BLaER1 (cell line): ENCODE data around the gene BPIFB6.

Experiments
- H3K27ac ChIP-seq: shearing (Covaris generic); formaldehyde crosslinking; 2 replicates; pipeline ENCODE4 v1.8.1; 2022
- H3K27me3 ChIP-seq: shearing (Covaris generic); formaldehyde crosslinking; 2 replicates; pipeline ENCODE4 v1.8.1; 2022
- H3K36me3 ChIP-seq: shearing (Covaris generic); formaldehyde crosslinking; 2 replicates; pipeline ENCODE4 v1.8.1; 2022
- H3K4me1 ChIP-seq: shearing (Covaris generic); formaldehyde crosslinking; 2 replicates; pipeline ENCODE4 v1.8.1; 2022
- H3K4me2 ChIP-seq: shearing (Covaris generic); formaldehyde crosslinking; 2 replicates; pipeline ENCODE4 v1.8.1; 2022
- H3K4me3 ChIP-seq: shearing (Covaris generic); formaldehyde crosslinking; 2 replicates; pipeline ENCODE4 v1.8.1; 2022
- H3K9ac ChIP-seq: shearing (Covaris generic); formaldehyde crosslinking; 2 replicates; pipeline ENCODE4 v1.8.1; 2022
- H3K9me3 ChIP-seq: shearing (Covaris generic); formaldehyde crosslinking; 2 replicates; pipeline ENCODE4 v1.8.1; 2022
- H4K20me1 ChIP-seq: shearing (Covaris generic); formaldehyde crosslinking; 2 replicates; pipeline ENCODE4 v1.8.1; 2022
- Cebpa-rat ChIP-seq: shearing (Covaris generic); IDR thresholded peaks from 2 replicates; pipeline ENCODE4 v1.8.1; 2022

Gene BPIFB6

GRCh38 chr20:32988008-32988407 lies 43.4 kb upstream of the BPIFB6 start:
- Histone ChIP-seq H3K27me3 (no peaks in the 10 kb centered on the region), H3K4me2 (peak overlapping the region; percentile 45), H3K9ac (0 out of 2 replicates have a peak overlapping the region, but pooled peaks have one; percentile 16), H3K36me3 (no peaks in the 10 kb centered on the region), H4K20me1 (no peaks in the 10 kb centered on the region), H3K4me1 (peaks cover 78% of the 10 kb centered on the region), H3K27ac (peak overlapping the region; percentile 73), H3K9me3 (no peaks in the 10 kb centered on the region), H3K4me3 (no peak overlapping the region)
- no peak for TF ChIP-seq Cebpa-rat

- Histone ChIP-seq H3K9me3 (peaks cover 4% of the 10 kb centered on the region), H3K36me3 (no peaks in the 10 kb centered on the region), H3K4me1 (peaks cover 74% of the 10 kb centered on the region), H3K27me3 (no peaks in the 10 kb centered on the region), H3K4me3 (no peak overlapping the region), H4K20me1 (no peaks in the 10 kb centered on the region), H3K4me2 (peak overlapping the region; percentile 83), H3K9ac (no peak overlapping the region), H3K27ac (peak overlapping the region; percentile 90)
- TF ChIP-seq Cebpa-rat = no peak
Measured at GRCh38 chr20:32989507-32990283, 41.8 kb upstream of the BPIFB6 start.

GRCh38 chr20:32990426-32990825 lies 41.0 kb upstream of the BPIFB6 start:
- Histone ChIP-seq H3K4me1 (peaks cover 74% of the 10 kb centered on the region), H3K4me3 (no peak overlapping the region), H3K9ac (peak overlapping the region; percentile 59; the same call in 1 of the 2 replicates), H3K36me3 (no peaks in the 10 kb centered on the region), H3K27me3 (no peaks in the 10 kb centered on the region), H3K9me3 (peaks cover 11% of the 10 kb centered on the region), H4K20me1 (no peaks in the 10 kb centered on the region), H3K27ac (peak overlapping the region; percentile 90), H3K4me2 (peak overlapping the region; percentile 83)
- TF ChIP-seq Cebpa-rat = no peak

- no peak for TF ChIP-seq Cebpa-rat
- Histone ChIP-seq H3K4me2 (peak overlapping the region; percentile 83), H3K4me1 (peaks cover 71% of the 10 kb centered on the region), H3K9ac (peak overlapping the region; percentile 59; the same call in 1 of the 2 replicates), H4K20me1 (no peaks in the 10 kb centered on the region), H3K9me3 (peaks cover 20% of the 10 kb centered on the region), H3K27me3 (no peaks in the 10 kb centered on the region), H3K36me3 (no peaks in the 10 kb centered on the region), H3K27ac (peak overlapping the region; percentile 90), H3K4me3 (peak overlapping the region; percentile 33)
Measured at GRCh38 chr20:32991383-32991782, 40.1 kb upstream of the BPIFB6 start.

- TF ChIP-seq Cebpa-rat = no peak
- no peaks in the 10 kb centered on the region for H3K27me3 ChIP-seq
- peak overlapping the region; percentile 90 for H3K27ac ChIP-seq
- no peaks in the 10 kb centered on the region for H3K36me3 ChIP-seq
- peak overlapping the region; percentile 33 for H3K4me3 ChIP-seq
- H3K9ac ChIP-seq = peak overlapping the region; percentile 59; the same call in 1 of the 2 replicates
- H3K9me3 ChIP-seq = peaks cover 20% of the 10 kb centered on the region
- H3K4me1 ChIP-seq = peaks cover 64% of the 10 kb centered on the region
- no peaks in the 10 kb centered on the region for H4K20me1 ChIP-seq
- peak overlapping the region; percentile 83 for H3K4me2 ChIP-seq
Measured at GRCh38 chr20:32991792-32992641, 39.4 kb upstream of the BPIFB6 start.

GRCh38 chr20:32993496-32994050 lies 37.9 kb upstream of the BPIFB6 start:
- Histone ChIP-seq H3K4me3 (no peak overlapping the region), H3K4me2 (peak overlapping the region; percentile 83), H3K36me3 (no peaks in the 10 kb centered on the region), H3K9ac (no peak overlapping the region; the same call in 1 of the 2 replicates), H3K27me3 (no peaks in the 10 kb centered on the region), H4K20me1 (no peaks in the 10 kb centered on the region), H3K9me3 (peaks cover 20% of the 10 kb centered on the region), H3K27ac (peak overlapping the region; percentile 90), H3K4me1 (peaks cover 50% of the 10 kb centered on the region)
- TF ChIP-seq Cebpa-rat = no peak

- no peak overlapping the region for H3K4me2 ChIP-seq
- peaks cover 39% of the 10 kb centered on the region for H3K4me1 ChIP-seq
- H3K9me3 ChIP-seq = peaks cover 20% of the 10 kb centered on the region
- H3K36me3 ChIP-seq = no peaks in the 10 kb centered on the region
- H3K27ac ChIP-seq = no peak overlapping the region
- H4K20me1 ChIP-seq = no peaks in the 10 kb centered on the region
- TF ChIP-seq Cebpa-rat = no peak
- no peak overlapping the region for H3K9ac ChIP-seq
- H3K27me3 ChIP-seq = no peaks in the 10 kb centered on the region
- no peak overlapping the region for H3K4me3 ChIP-seq
Measured at GRCh38 chr20:32995802-32996201, 35.6 kb upstream of the BPIFB6 start.

- Histone ChIP-seq H4K20me1 (no peaks in the 10 kb centered on the region), H3K4me2 (no peak overlapping the region), H3K36me3 (no peaks in the 10 kb centered on the region), H3K27me3 (no peaks in the 10 kb centered on the region), H3K9ac (no peak overlapping the region), H3K4me1 (peaks cover 23% of the 10 kb centered on the region), H3K9me3 (peaks cover 20% of the 10 kb centered on the region), H3K4me3 (no peak overlapping the region), H3K27ac (no peak overlapping the region)
- TF ChIP-seq Cebpa-rat = no peak
Measured at GRCh38 chr20:32997431-32997830, 34.0 kb upstream of the BPIFB6 start.

- TF ChIP-seq Cebpa-rat = no peak
- H3K27me3 ChIP-seq = no peaks in the 10 kb centered on the region
Measured at GRCh38 chr20:32999603-33000250, 31.7 kb upstream of the BPIFB6 start.

More at GRCh38 chr20:32999603-33000250, 31.7 kb upstream of the BPIFB6 start:
- Histone ChIP-seq H3K9ac (no peak overlapping the region), H4K20me1 (no peaks in the 10 kb centered on the region), H3K27ac (no peak overlapping the region), H3K4me2 (peak overlapping the region; percentile 28; the same call in 1 of the 2 replicates), H3K36me3 (no peaks in the 10 kb centered on the region), H3K9me3 (peaks cover 16% of the 10 kb centered on the region), H3K4me3 (no peak overlapping the region), H3K4me1 (peaks cover 6% of the 10 kb centered on the region)
